ENCODE results near the gene LCN12.

The LCN12 gene

GRCh38 chr9:136951541-136952320 lies at the start of gene LCN12:
Gene LCN12, plus strand, starts transcription at chr9:136952273. Its CDS starts 55 bp downstream, at chr9:136952328.
- no peak for DNase-seq

GRCh38 chr9:136903041-136903554 lies 49.0 kb upstream of the LCN12 start:
- no peak for DNase-seq

GRCh38 chr9:136906266-136906665 lies 45.8 kb upstream of the LCN12 start:
- peak; percentile 36 to 54 (median 39) for DNase-seq

- no peak for DNase-seq
These were observed 44.8 kb upstream of the LCN12 start for GRCh38 chr9:136907011-136907914.

DNA sequence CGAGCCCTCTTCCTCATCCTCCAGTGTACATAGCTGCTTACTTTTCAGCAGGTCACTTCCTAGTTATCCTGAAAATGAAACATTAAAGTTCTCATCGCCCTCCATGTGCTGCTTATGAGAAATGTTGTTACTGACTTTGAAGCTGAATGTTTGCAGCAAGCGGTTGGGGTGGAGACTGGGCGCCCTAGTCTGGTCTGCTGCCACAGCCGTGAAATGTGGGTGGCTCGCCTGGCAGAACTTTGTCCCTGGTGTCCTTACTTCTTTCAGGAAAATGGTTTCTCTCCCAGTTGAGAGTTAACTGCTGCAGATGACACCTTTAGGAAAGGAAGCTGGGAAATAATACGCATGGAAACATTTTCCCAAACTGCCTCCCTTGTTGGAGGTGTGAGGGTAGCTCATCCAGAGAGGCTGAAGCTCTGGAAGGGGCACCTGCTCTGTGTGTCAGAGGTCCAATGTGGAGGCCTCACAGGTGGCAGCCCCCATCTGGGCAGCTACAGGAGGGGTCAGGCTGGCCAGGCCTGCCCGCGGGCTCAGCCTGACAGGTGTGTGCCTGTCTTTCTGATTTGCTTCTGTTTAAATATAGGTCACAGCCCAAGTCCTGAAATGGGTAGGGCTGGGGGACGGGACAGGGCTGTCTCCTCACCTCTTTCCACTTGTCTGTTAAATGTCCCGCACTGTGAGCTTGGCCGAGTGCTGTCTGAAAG lies 41.7 kb upstream of the LCN12 start:
- DNase-seq, result no peak

DNA sequence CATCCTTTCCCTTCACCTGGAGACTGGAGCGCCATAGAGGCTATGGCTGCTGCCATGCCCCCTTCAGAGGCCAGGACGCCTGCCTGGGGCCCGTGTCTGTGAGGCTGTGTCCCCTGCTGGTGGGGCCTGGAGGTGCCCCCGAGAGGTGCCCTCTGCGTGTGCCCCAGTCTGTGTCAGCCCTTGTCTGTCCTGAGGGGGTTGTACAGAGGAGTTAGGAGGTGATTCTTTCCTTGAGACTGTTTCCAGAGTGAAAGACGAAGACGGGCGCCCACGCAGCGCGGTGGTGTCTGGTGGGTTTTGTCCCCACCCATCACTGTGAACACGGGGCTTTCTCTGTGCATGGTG lies 41.2 kb upstream of the LCN12 start:
- peak in 1 of 3 donors; percentile 20 for DNase-seq

- DNase-seq, result no peak
These were observed 38.2 kb upstream of the LCN12 start for GRCh38 chr9:136913701-136914438.

GRCh38 chr9:136915632-136916329 lies 36.3 kb upstream of the LCN12 start:
- no peak for DNase-seq

- DNase-seq, result no peak
These were observed 35.5 kb upstream of the LCN12 start for GRCh38 chr9:136916330-136917184.

DNA sequence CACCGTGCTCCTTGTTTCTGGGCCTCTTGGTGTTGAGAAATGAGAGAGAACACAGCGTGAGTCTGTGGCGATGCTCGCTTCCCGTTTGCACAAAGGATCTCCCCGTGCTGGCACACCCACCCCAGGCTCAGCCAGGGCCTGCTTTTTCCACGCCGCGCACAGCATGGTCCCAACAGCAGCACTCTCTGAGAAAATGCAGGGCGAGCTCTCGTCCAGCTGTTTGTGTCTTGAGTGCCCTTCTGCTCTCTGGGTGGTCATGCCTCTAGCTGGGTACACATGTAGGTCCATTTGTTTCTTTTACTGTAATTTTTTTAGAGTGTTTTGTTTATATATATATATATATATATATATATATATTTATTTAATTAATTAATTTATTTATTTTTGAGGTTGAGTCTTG lies 34.2 kb upstream of the LCN12 start:
- DNase-seq, result no peak

GRCh38 chr9:136920069-136920468 lies 32.0 kb upstream of the LCN12 start:
- DNase-seq, result no peak

- DNase-seq, result no peak
These were observed 31.3 kb upstream of the LCN12 start for GRCh38 chr9:136920734-136921231.

- DNase-seq, result no peak
These were observed 30.8 kb upstream of the LCN12 start for GRCh38 chr9:136921307-136921706.

GRCh38 chr9:136921718-136922117 lies 30.4 kb upstream of the LCN12 start:
- no peak for DNase-seq

DNA sequence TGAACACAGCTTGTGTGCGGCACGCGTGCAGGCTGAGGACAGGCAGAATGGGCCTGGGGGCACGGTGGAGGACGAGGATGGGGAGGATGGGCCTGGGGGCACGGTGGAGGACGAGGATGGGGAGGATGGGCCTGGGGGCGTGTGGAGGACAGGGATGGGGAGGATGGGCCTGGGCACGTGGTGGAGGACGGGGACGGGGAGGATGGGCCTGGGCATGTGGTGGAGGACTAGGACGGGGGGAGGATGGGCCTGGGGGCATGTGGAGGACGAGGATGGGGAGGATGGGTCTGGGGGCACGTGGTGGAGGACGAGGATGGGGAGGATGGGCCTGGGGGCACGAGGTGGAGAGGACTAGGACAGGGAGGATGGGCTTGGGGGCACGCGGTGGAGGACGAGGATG lies 29.5 kb upstream of the LCN12 start:
- no peak for DNase-seq

DNA sequence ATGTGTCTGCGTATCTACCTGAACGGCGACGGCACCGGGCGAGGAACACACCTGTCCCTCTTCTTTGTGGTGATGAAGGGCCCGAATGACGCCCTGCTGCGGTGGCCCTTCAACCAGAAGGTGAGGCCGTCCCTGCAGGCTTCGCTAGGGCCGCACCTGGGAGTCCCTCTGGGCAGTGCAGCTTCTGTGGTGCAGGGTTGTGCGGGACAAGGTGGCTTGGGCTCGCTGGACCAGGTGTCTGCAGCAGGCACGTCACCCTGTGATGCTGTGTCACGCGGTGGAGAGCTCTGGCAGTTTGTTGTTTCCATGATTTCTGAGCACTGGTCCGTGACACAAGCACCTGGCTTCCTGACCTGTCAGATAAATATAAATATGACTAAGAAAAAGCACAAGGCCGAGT lies 28.2 kb upstream of the LCN12 start:
- DNase-seq, result no peak

DNA sequence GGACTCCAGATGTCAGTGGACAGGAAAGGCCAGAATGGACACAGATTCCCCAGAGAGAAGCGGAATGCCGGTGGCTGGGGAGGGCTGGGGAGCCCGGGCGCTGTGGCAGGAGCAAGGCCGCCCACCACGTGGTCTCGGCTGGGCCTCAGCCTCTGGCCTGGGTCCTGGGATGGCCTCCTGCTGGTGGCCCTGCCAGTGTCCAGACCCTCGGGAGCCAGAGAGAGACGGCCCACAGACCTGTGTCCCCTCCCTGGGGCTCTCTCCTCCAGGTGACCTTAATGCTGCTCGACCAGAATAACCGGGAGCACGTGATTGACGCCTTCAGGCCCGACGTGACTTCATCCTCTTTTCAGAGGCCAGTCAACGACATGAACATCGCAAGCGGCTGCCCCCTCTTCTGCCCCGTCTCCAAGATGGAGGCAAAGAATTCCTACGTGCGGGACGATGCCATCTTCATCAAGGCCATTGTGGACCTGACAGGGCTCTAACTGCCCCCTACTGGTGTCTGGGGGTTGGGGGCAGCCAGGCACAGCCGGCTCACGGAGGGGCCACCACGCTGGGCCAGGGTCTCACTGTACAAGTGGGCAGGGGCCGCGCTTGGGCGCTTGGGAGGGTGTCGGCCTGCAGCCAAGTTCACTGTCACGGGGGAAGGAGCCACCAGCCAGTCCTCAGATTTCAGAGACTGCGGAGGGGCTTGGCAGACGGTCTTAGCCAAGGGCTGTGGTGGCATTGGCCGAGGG lies 26.5 kb upstream of the LCN12 start:
- no peak for DNase-seq

- DNase-seq, result no peak
These were observed 25.8 kb upstream of the LCN12 start for GRCh38 chr9:136926154-136926704.

GRCh38 chr9:136926749-136927148 lies 25.3 kb upstream of the LCN12 start:
- no peak for DNase-seq
